ENCODE results near the gene LRFN4.

DNA sequence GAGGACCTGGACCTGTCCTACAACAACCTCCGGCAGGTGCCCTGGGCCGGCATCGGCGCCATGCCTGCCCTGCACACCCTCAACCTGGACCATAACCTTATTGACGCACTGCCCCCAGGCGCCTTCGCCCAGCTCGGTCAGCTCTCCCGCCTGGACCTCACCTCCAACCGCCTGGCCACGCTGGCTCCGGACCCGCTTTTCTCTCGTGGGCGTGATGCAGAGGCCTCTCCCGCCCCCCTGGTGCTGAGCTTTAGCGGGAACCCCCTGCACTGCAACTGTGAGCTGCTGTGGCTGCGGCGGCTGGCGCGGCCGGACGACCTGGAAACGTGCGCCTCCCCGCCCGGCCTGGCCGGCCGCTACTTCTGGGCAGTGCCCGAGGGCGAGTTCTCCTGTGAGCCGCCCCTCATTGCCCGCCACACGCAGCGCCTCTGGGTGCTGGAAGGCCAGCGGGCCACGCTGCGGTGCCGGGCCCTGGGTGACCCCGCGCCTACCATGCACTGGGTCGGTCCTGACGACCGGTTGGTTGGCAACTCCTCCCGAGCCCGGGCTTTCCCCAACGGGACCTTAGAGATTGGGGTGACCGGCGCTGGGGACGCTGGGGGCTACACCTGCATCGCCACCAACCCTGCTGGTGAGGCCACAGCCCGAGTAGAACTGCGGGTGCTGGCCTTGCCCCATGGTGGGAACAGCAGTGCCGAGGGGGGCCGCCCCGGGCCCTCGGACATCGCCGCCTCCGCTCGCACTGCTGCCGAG, 1.5 kb downstream of the LRFN4 start:
- TF ChIP-seq, protein P1, sequence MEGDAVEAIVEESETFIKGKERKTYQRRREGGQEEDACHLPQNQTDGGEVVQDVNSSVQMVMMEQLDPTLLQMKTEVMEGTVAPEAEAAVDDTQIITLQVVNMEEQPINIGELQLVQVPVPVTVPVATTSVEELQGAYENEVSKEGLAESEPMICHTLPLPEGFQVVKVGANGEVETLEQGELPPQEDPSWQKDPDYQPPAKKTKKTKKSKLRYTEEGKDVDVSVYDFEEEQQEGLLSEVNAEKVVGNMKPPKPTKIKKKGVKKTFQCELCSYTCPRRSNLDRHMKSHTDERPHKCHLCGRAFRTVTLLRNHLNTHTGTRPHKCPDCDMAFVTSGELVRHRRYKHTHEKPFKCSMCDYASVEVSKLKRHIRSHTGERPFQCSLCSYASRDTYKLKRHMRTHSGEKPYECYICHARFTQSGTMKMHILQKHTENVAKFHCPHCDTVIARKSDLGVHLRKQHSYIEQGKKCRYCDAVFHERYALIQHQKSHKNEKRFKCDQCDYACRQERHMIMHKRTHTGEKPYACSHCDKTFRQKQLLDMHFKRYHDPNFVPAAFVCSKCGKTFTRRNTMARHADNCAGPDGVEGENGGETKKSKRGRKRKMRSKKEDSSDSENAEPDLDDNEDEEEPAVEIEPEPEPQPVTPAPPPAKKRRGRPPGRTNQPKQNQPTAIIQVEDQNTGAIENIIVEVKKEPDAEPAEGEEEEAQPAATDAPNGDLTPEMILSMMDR (IDR thresholded peaks at IDR 0.05) = no peak
- no peak for TF ChIP-seq POLR2A (IDR thresholded peaks at IDR 0.05)
